HG02981 (cell line): Measurements from ENCODE around the gene GLT6D1.
"Not testable (repeated sequence)": the region's sequence is repeated elsewhere in the genome, so short reads cannot be mapped to it uniquely, and the experiment has no call there.

Experiments
- ATAC-seq: cut with Tn5 transposase; IDR thresholded peaks from one replicate; pipeline ENCODE4 v1.9.1; 2021; ENCODE audit warnings: mild to moderate bottlenecking, moderate library complexity; ENCODE audit not compliant: unreplicated experiment

Gene GLT6D1

GRCh38 chr9:135665795-135666189 lies 26.5 kb upstream of the GLT6D1 start:
- ATAC-seq = no peak

- ATAC-seq = no peak
These were observed 25.8 kb upstream of the GLT6D1 start for GRCh38 chr9:135664801-135665794.

GRCh38 chr9:135664266-135664665 lies 24.9 kb upstream of the GLT6D1 start:
- no peak for ATAC-seq

- ATAC-seq = no peak
These were observed 24.5 kb upstream of the GLT6D1 start for GRCh38 chr9:135663857-135664256.

- ATAC-seq = no peak
These were observed 24.1 kb upstream of the GLT6D1 start for GRCh38 chr9:135663451-135663770.

GRCh38 chr9:135662758-135663450 lies 23.6 kb upstream of the GLT6D1 start, which contains the start of gene LCN9:
LCN9 (plus strand) TSS chr9:135663309; CDS start chr9:135663322, 13 bp downstream.
- ATAC-seq = no peak

GRCh38 chr9:135661816-135662560 lies 22.6 kb upstream of the GLT6D1 start:
- ATAC-seq = no peak

GRCh38 chr9:135660407-135660806 lies 21.1 kb upstream of the GLT6D1 start:
- no peak for ATAC-seq

GRCh38 chr9:135659252-135659651 lies 19.9 kb upstream of the GLT6D1 start:
- no peak for ATAC-seq

- no peak for ATAC-seq
These were observed 18.1 kb upstream of the GLT6D1 start for GRCh38 chr9:135657416-135657815.

- ATAC-seq = no peak
These were observed 16.0 kb upstream of the GLT6D1 start for GRCh38 chr9:135655317-135655716.

- no peak for ATAC-seq
These were observed 11.1 kb upstream of the GLT6D1 start for GRCh38 chr9:135650408-135650807.

GRCh38 chr9:135649508-135649907 lies 10.2 kb upstream of the GLT6D1 start:
- ATAC-seq = no peak

GRCh38 chr9:135648494-135649410 lies 9.4 kb upstream of the GLT6D1 start:
- no peak for ATAC-seq

- no peak for ATAC-seq
These were observed 8.5 kb upstream of the GLT6D1 start for GRCh38 chr9:135647884-135648283.

- no peak for ATAC-seq
These were observed 5.4 kb upstream of the GLT6D1 start for GRCh38 chr9:135644631-135645218.

- no peak for ATAC-seq
These were observed 2.4 kb upstream of the GLT6D1 start for GRCh38 chr9:135641745-135642144.

GRCh38 chr9:135641047-135641446 lies 1.7 kb upstream of the GLT6D1 start:
- no peak for ATAC-seq

- ATAC-seq = not testable (repeated sequence)
These were observed 2.3 kb downstream of the GLT6D1 start for GRCh38 chr9:135636930-135637530.
